Prostate gland (tissue), 2 donors: ENCODE results near the gene NCOA7. TPM values are rescaled to one million over a fixed set of nuclear protein-coding genes. Genes with fewer than 3 reads are reported as not detected.

Experiments
- DNase-seq: peaks from one replicate; pipeline ENCODE4 v3.0.0-alpha.2; 2019; ENCODE audit warnings: low spot score
- H3K27ac ChIP-seq, 2 donors: fragments of 200-600 bp; sonication (generic); 2 replicates each; pipeline ENCODE4 v1.5.1; 2017 to 2019
- H3K27me3 ChIP-seq: fragments of 200-600 bp; sonication (generic); replicated peaks from 2 replicates; pipeline ENCODE4 v1.5.1; 2019; ENCODE audit not compliant: insufficient read depth
- H3K36me3 ChIP-seq, 2 donors: fragments of 200-600 bp; sonication (generic); 1 replicate in 1 of 2; 2 replicates in 1 of 2; pipeline versions ENCODE4 v1.5.1 to v1.8.1; 2017 to 2019
- H3K4me1 ChIP-seq: fragments of 200-600 bp; sonication (generic); replicated peaks from 2 replicates; pipeline ENCODE4 v1.5.1; 2019
- H3K4me3 ChIP-seq, 2 donors: fragments of 200-600 bp; sonication (generic); 2 replicates each; pipeline ENCODE4 v1.5.1; 2017 to 2019
- H3K9me3 ChIP-seq: fragments of 200-600 bp; sonication (generic); 2 replicates; pipeline ENCODE4 v1.5.1; 2017
- POLR2A ChIP-seq: fragments of 450-650 bp; IDR thresholded peaks from one replicate; pipeline ENCODE4 v1.6.1; 2016; ENCODE audit warnings: antibody characterized with exemption, mild to moderate bottlenecking
- POLR2AphosphoS5 ChIP-seq: sonication (generic); formaldehyde crosslinking; IDR thresholded peaks from one replicate; pipeline ENCODE4 v1.6.1; 2017; ENCODE audit warnings: antibody characterized with exemption
- WGBS: methylation state at CpG from one replicate; pipeline ENCODE4 v1.1.5; 2018; 5-methylcytosine and 5-hydroxymethylcytosine counted together
- intact Hi-C: fragments of 100-400 bp; cut with DNase I; formaldehyde crosslinking; loops from one replicate; pipeline ENCODE4 v1.14.2; 2022
- total RNA-seq, 2 donors: library from RNA; depleted of rRNA; stranded (reverse); fragments of >200 nt; gene quantifications; one replicate each; pipeline ENCODE4 v1.1.0, GENCODE V29; 2016
- TF ChIP-seq, protein P1 (sequence below), 4 experiments: fragments of 200-600 bp in 2 of 4; fragments of 450-650 bp in 2 of 4; sonication (generic) in 2 of 4; IDR thresholded peaks; 1 replicate in 3 of 4; 2 replicates in 1 of 4; pipeline ENCODE4 v1.5.1; 2016 to 2019; ENCODE audit warnings: antibody characterized with exemption in 4 of 4, mild to moderate bottlenecking in 2 of 4, moderate library complexity in 2 of 4

NCOA7 gene
- total RNA-seq, 2 donors from 2014 or later, result 15.5 to 15.6 TPM

GRCh38 chr6:125869427-125869826 lies 78.7 kb downstream of the NCOA7 start:
- Histone ChIP-seq H3K27me3 (no peaks in the 10 kb centered on the region), H3K27ac (no peak overlapping the region), H3K4me3 (no peak overlapping the region), H3K4me1 (no peaks in the 10 kb centered on the region), H3K9me3 (no peaks in the 10 kb centered on the region), H3K36me3 (no peaks in the 10 kb centered on the region)
- 92% methylated on average over 6 of the region's 6 CpGs for WGBS
- TF ChIP-seq POLR2AphosphoS5, result no peak
- TF ChIP-seq, protein P1, sequence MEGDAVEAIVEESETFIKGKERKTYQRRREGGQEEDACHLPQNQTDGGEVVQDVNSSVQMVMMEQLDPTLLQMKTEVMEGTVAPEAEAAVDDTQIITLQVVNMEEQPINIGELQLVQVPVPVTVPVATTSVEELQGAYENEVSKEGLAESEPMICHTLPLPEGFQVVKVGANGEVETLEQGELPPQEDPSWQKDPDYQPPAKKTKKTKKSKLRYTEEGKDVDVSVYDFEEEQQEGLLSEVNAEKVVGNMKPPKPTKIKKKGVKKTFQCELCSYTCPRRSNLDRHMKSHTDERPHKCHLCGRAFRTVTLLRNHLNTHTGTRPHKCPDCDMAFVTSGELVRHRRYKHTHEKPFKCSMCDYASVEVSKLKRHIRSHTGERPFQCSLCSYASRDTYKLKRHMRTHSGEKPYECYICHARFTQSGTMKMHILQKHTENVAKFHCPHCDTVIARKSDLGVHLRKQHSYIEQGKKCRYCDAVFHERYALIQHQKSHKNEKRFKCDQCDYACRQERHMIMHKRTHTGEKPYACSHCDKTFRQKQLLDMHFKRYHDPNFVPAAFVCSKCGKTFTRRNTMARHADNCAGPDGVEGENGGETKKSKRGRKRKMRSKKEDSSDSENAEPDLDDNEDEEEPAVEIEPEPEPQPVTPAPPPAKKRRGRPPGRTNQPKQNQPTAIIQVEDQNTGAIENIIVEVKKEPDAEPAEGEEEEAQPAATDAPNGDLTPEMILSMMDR (IDR thresholded peaks at IDR 0.05), result no peak
- no peak for TF ChIP-seq POLR2A
- no peak for DNase-seq
- intact Hi-C loops, result no loop called here

DNA sequence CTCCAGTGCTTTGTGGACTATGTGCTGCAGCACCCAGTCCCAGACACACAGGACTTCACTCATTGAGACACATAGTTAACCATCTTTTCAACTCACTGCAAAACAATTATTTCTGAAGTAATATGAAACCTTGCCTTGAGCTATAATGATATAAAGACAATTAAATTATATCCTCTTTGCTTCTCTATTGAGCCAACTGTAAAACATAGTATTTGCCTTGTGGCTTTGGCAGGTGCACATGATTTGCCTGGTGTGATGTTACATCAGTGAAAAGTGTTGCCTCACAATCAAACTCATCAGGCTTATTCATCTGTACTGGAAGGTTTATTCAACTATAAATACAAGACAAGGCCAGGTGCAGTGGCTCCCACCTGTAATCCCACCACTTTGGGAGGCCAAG lies 80.6 kb downstream of the NCOA7 start:
- no peak overlapping the region for H3K27ac ChIP-seq
- no peaks in the 10 kb centered on the region for H3K27me3 ChIP-seq

GRCh38 chr6:125872259-125872921 lies 81.6 kb downstream of the NCOA7 start:
- no peaks in the 10 kb centered on the region for H3K9me3 ChIP-seq
- intact Hi-C loops, result no loop called here
- WGBS, result 49% methylated on average over 5 of the region's 5 CpGs
- no peaks in the 10 kb centered on the region for H3K27me3 ChIP-seq
- TF ChIP-seq, protein P1 (IDR thresholded peaks at IDR 0.05), result no peak
- TF ChIP-seq POLR2A (no peak), POLR2AphosphoS5 (no peak)
- DNase-seq, result no peak
- no peak overlapping the region for H3K4me3 ChIP-seq
- no peaks in the 10 kb centered on the region for H3K4me1 ChIP-seq
- H3K27ac ChIP-seq, result no peak overlapping the region
- H3K36me3 ChIP-seq, result peaks cover 0 to 7% of the 10 kb centered on the region in 2 donors

More for the DNA sequence above, 80.6 kb downstream of the NCOA7 start:
- Histone ChIP-seq H3K9me3 (no peaks in the 10 kb centered on the region), H3K4me1 (no peaks in the 10 kb centered on the region), H3K4me3 (no peak overlapping the region), H3K36me3 (peaks cover 0 to 7% of the 10 kb centered on the region in 2 donors)
- no peak for DNase-seq
- TF ChIP-seq POLR2A, result no peak
- TF ChIP-seq POLR2AphosphoS5, result no peak
- TF ChIP-seq, protein P1 (IDR thresholded peaks at IDR 0.05), result no peak
- intact Hi-C loops, result no loop called here

GRCh38 chr6:125882243-125882642 lies 91.5 kb downstream of the NCOA7 start:
- no peaks in the 10 kb centered on the region for H3K27me3 ChIP-seq
- WGBS, result 91% methylated on average over 4 of the region's 4 CpGs
- H3K4me3 ChIP-seq, result no peak overlapping the region
- intact Hi-C loops, result no loop called here
- TF ChIP-seq POLR2A (no peak), POLR2AphosphoS5 (no peak)
- TF ChIP-seq, protein P1 (IDR thresholded peaks at IDR 0.05), result no peak
- H3K9me3 ChIP-seq, result no peaks in the 10 kb centered on the region
- H3K36me3 ChIP-seq, result no peaks in the 10 kb centered on the region
- H3K4me1 ChIP-seq, result no peaks in the 10 kb centered on the region
- no peak overlapping the region for H3K27ac ChIP-seq
- no peak for DNase-seq

DNA sequence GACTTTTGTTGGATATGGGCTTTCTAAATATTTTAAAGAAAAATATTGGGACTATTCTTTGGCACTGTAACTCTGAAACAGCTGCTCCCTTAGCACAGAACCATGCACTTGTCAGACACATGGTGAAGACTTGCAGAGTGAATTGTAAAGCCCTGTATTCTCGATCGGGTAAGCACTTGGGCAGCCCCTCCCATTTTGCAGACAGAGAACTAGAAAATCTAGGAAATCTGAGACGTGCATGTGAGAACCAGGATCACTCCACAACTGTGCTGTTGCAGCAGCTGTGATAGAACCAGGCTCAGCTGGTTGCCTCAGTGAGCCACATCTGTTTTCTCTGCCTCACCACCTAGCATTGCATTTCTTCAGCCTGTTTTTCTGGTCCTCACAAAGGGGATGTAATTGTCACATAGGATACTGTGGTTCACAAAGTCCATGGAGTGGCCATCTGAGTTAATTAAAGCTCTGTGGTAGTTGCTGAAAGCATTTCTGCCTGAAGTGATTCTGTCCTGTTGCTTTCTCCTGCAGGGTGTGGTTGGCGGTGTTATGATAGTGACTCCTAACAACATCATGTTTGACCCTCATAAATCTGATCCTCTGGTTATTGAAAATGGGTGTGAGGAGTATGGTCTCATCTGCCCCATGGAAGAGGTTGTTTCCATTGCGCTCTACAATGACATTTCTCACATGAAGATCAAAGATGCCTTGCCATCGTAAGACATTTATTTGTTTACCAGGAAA lies 94.0 kb downstream of the NCOA7 start:
- Histone ChIP-seq H3K27me3 (no peaks in the 10 kb centered on the region), H3K4me1 (no peaks in the 10 kb centered on the region), H3K27ac (no peak overlapping the region), H3K9me3 (no peaks in the 10 kb centered on the region), H3K36me3 (no peaks in the 10 kb centered on the region), H3K4me3 (no peak overlapping the region)
- intact Hi-C loops, result no loop called here
- 61% methylated on average over 6 of the region's 6 CpGs for WGBS
- TF ChIP-seq, protein P1 (IDR thresholded peaks at IDR 0.05), result no peak
- no peak for TF ChIP-seq POLR2A
- TF ChIP-seq POLR2AphosphoS5, result no peak
- DNase-seq, result no peak
